Stimulated activated naive CD8-positive, alpha-beta T cell treated with anti-CD3 and anti-CD28 coated beads, Interleukin-15, Interleukin-2, amounts not matched to agents 100 ng/mL and 50 ng/mL, for 24 hours (primary cell): Measurements from ENCODE around the gene SUN1.

Experiments
- H3K27ac Mint-ChIP-seq: one replicate; pipeline ENCODE4 v1.8.0; 2021; ENCODE audit warnings: mild to moderate bottlenecking, mixed read lengths
- H3K27me3 Mint-ChIP-seq: one replicate; pipeline ENCODE4 v1.8.0; 2021; ENCODE audit warnings: mixed read lengths
- H3K36me3 Mint-ChIP-seq: one replicate; pipeline ENCODE4 v1.8.0; 2021; ENCODE audit warnings: low read depth, mixed read lengths
- H3K4me1 Mint-ChIP-seq: one replicate; pipeline ENCODE4 v1.8.0; 2021; ENCODE audit warnings: low read depth, mixed read lengths
- H3K4me3 Mint-ChIP-seq: one replicate; pipeline ENCODE4 v1.8.0; 2021; ENCODE audit warnings: mild to moderate bottlenecking, mixed read lengths
- H3K9me3 Mint-ChIP-seq: one replicate; pipeline ENCODE4 v1.8.0; 2021; ENCODE audit warnings: mixed read lengths

Gene SUN1

DNA sequence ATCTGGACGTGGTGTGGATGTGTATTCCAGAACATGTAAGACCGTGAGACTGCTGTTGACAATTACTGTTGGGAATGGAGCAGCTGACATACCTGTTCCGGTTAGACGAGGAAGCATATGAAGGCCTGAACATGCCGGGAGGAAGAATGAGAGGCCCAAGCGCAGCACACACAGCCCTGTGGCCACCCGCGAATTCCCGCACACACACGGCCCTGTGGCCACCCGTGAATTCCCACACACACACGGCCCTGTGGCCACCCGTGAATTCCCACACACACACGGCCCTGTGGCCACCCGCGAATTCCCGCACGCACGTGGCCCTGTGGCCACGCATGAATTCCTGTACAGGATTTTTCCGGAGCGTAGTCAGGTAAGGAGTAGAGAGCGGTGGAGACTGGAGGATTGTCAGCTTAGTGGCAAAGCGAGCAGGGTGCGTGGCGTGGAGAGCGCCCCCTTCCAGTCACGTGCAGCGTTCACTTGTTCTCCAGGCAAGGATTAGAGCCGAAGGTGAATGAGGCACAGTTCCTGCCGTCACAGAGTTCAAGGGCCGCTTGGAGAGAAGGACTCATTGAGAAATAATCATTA is 9.5 kb upstream of the SUN1 start:
- Mint-ChIP-seq H3K4me1 (peaks cover 52% of the 10 kb centered on the region), H3K4me3 (no peak overlapping the region), H3K27me3 (no peaks in the 10 kb centered on the region), H3K36me3 (peaks cover 60% of the 10 kb centered on the region), H3K9me3 (no peaks in the 10 kb centered on the region), H3K27ac (no peak overlapping the region)

DNA sequence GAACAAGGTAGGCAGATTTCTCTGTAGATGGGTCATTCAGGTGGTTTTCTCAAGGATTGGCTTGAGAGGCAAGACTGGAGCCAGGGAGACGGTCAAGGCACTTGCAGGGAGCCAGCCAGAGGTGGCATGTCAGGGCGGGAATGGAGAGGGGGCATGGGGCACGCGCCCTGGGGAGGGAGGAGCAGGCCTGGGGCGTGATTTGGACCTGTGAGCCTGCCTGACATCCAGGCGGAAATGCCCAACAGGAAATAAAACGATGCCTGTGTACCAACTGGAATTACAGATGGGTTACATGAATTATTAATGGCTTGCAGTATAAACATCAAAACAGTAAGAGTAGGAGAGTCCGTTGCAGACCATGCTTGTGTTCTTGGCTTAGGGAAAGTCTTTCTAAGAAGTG is 8.6 kb upstream of the SUN1 start:
- peaks cover 48% of the 10 kb centered on the region for H3K4me1 Mint-ChIP-seq
- H3K36me3 Mint-ChIP-seq: peaks cover 52% of the 10 kb centered on the region
- no peaks in the 10 kb centered on the region for H3K9me3 Mint-ChIP-seq
- H3K27me3 Mint-ChIP-seq: no peaks in the 10 kb centered on the region
- no peak overlapping the region for H3K4me3 Mint-ChIP-seq
- no peak overlapping the region for H3K27ac Mint-ChIP-seq

DNA sequence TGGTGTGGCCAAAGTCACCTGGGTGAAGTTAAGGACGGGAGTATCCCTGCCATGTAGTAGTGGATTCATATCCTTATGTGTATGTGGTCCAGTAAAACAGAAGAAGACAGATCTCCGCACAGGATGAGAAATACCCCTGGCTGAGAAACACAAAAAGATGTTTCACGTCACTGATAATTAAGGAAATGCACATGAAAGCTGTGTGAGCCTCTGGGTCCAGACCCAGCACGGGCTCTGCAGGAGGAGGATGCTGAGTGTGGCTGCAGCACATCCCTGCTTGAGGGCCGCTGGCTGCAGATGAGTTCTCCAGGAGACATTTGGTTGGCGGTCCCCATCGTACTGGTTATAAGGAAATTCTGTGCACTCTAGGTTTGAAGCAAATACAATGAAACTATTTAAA is 8.2 kb upstream of the SUN1 start:
- H3K4me3 Mint-ChIP-seq: no peak overlapping the region
- H3K27ac Mint-ChIP-seq: no peak overlapping the region
- H3K9me3 Mint-ChIP-seq: no peaks in the 10 kb centered on the region
- peaks cover 50% of the 10 kb centered on the region for H3K36me3 Mint-ChIP-seq
- peaks cover 49% of the 10 kb centered on the region for H3K4me1 Mint-ChIP-seq
- no peaks in the 10 kb centered on the region for H3K27me3 Mint-ChIP-seq

DNA sequence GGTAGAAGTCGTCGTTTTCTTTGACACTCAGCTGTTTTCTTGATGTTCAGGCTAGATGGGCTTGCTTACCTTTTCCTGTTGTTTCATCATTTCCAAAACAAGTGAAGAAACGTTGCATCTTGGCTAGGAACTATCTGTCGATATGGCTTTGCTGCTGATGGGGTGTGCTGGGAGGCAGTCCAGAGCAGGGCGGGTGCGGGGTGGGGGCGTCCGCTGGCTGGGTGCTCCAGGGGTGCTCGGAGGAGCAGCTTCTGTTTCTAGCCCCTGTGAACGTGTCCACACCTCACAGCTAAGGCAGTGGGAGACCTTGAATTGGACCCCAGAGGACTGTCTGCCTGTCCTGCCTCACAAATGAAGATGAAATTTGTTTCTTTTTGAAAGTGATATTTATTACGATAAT is 7.6 kb upstream of the SUN1 start:
- H3K27me3 Mint-ChIP-seq: no peaks in the 10 kb centered on the region
- no peak overlapping the region for H3K4me3 Mint-ChIP-seq
- H3K36me3 Mint-ChIP-seq: peaks cover 47% of the 10 kb centered on the region
- no peak overlapping the region for H3K27ac Mint-ChIP-seq
- H3K9me3 Mint-ChIP-seq: no peaks in the 10 kb centered on the region
- peaks cover 48% of the 10 kb centered on the region for H3K4me1 Mint-ChIP-seq

DNA sequence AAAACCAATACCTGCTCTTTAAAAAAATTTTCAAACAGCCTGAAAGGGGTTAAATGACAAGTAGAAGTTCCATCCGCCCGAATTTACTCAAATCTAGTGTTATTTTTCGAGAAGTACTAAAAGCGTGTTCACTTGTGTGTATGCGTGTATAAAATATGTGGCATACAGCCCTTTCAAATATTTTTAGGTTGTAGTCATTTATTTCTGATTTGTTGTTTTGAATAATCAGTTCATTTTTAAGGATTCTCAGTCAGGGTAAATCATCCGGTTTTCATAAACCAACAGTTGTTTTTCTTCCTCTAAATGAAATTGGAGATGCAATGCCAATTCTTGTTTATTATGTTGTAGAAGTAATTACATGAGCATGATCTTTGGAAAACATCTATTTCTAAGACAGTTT is 6.9 kb upstream of the SUN1 start:
- Mint-ChIP-seq H3K4me1 (peaks cover 48% of the 10 kb centered on the region), H3K4me3 (no peak overlapping the region), H3K27me3 (no peaks in the 10 kb centered on the region), H3K36me3 (peaks cover 43% of the 10 kb centered on the region), H3K9me3 (no peaks in the 10 kb centered on the region), H3K27ac (no peak overlapping the region)

DNA sequence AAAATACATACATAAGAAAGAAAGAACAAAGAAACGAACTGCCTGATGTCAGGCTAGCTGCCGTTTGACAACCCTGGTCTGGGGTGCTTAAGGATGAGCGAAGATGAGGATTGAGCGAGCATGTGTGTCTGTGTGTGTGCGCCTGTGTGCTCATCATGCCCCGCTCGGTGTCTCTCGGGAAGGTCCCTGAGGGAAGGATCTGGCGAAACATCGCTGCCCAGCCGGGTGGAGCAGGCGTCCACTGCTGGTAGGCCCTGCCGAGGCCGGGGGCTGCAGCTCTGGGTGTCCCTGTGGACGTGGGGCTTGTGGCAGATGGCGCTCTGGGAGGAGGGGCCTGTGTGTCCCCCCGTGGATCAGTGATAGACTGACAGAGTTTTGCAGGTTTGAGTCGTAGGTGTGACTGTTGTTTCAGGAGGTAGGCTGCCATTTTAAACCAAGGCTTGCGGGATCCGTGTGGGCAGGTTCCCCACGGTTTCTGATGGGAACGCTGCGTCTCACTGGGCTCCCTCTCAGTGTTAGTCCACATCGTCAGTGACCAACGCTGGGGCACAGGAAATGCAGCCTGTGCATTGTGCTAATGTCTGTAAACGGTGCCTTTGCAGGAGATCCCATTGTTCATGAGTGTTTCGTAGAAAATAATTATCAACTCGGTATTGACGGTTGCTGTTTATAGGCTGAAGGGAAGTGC is 5.9 kb upstream of the SUN1 start:
- peaks cover 48% of the 10 kb centered on the region for H3K4me1 Mint-ChIP-seq
- H3K9me3 Mint-ChIP-seq: no peaks in the 10 kb centered on the region
- H3K36me3 Mint-ChIP-seq: peaks cover 35% of the 10 kb centered on the region
- H3K4me3 Mint-ChIP-seq: no peak overlapping the region
- no peaks in the 10 kb centered on the region for H3K27me3 Mint-ChIP-seq
- H3K27ac Mint-ChIP-seq: no peak overlapping the region

DNA sequence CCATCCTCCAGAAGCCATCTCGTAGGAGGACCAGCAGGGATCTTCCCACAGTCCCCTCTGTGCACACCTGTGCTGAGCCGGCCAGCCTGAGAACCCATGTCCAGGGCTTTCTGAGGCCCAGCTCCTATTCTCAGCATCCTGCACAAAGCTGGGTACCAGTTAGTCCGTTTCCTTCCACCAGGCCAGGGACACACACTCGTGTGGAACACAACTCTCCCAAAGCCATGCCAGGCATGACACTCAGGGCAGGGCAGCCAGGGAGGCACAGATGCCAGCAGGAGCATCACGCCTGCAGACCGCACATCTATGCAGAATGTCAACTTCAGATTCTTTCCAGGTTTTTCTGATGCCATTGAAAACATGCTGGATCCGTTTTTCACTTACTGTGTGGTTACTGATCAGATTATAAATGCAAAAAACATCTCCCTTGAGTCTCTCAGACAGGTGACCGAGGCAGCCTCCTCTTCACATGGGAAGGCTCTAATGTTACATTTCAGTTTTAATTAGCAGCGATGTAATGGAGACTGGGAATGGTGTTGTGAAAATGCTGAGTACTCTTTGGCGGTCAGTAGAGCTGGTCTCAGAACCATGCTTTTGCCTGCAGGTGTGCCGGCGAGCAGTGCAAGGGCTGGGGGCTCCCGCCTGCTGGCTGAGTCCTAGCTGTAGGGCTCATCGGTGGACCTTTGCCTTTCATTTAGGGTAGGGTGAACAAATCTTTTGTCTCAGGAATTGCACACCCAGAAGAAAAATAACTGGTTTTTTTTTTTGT is 3.3 kb upstream of the SUN1 start:
- no peak overlapping the region for H3K4me3 Mint-ChIP-seq
- H3K4me1 Mint-ChIP-seq: peaks cover 58% of the 10 kb centered on the region
- no peak overlapping the region for H3K27ac Mint-ChIP-seq
- H3K9me3 Mint-ChIP-seq: no peaks in the 10 kb centered on the region
- H3K36me3 Mint-ChIP-seq: peaks cover 33% of the 10 kb centered on the region
- H3K27me3 Mint-ChIP-seq: no peaks in the 10 kb centered on the region

DNA sequence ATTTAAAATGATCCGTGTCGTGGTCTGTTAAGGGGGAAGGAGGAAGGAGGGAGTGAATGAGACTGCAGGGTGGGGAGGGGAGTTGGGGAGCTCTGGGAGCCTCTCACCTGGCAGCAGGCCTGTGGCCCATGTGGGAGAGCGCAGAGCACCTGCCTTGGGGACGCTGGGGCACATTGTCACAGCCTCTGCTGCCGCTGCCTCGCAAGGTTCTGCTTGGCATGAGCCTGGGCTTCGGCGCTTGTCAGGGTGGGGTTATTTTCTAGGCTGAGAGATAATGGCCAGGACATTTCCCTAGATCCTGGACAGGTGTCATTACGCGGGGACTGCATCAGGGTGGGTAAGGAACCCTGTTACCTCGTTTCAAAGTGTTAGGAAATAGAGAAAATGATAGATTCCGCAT is 2.2 kb upstream of the SUN1 start:
- Mint-ChIP-seq H3K9me3 (no peaks in the 10 kb centered on the region), H3K27me3 (no peaks in the 10 kb centered on the region), H3K27ac (peak overlapping the region; percentile 99), H3K4me1 (peaks cover 63% of the 10 kb centered on the region), H3K4me3 (peak overlapping the region; percentile 33), H3K36me3 (peaks cover 35% of the 10 kb centered on the region)

DNA sequence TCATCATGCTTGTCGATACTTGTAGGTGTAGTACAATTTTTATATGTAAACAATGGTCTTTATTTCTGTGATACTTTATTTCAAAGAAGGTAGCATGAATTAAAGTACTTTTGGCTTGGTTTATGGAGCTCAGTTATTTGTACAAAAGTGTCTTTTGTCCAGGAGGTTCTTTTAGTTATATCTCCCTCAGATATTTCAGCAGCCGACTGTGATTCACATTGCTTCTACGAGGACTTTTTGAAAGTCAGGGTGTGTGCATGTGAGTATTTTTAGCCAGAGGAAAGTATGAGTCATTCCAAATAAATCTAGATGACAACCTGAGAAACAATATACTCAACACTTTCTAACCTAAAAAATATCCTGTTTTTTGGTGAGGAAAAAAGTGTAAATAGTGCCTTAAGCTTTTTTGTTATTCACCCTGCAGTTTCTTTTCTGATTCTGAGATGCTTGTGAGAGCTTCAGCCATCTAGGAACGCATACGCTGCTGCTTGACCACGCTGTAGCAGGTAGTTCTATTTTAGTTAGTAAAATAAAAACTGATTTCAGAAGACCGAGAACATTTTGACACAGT is 595 bp upstream of the SUN1 start:
- H3K27me3 Mint-ChIP-seq: no peaks in the 10 kb centered on the region
- H3K9me3 Mint-ChIP-seq: no peaks in the 10 kb centered on the region
- H3K4me3 Mint-ChIP-seq: peak overlapping the region; percentile 78
- peaks cover 71% of the 10 kb centered on the region for H3K4me1 Mint-ChIP-seq
- H3K27ac Mint-ChIP-seq: peak overlapping the region; percentile 99
- peaks cover 30% of the 10 kb centered on the region for H3K36me3 Mint-ChIP-seq

DNA sequence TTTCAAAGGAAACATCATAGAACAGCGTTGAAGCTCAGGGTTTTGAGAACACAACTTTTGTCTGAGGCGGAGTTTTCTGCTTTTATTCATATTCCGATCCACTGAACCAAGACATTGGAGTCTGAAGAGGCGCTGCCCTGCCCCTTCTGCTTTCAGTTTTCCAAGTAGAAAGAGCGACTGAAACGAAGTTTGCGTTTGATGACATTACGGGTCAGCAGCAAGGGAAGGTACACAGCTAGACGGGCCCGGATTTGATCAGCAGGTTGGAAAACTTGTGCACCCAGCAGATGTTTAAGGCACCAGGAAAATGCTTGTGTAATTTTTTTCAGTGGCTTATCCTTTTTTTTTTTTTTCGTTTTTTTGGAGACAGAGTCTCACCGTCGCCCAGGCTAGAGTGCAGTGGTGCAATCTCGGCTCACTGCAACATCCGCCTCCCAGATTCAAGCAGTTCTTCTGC is 720 bp downstream of the SUN1 start:
- Mint-ChIP-seq H3K4me3 (peak overlapping the region; percentile 78), H3K36me3 (peaks cover 34% of the 10 kb centered on the region), H3K4me1 (peaks cover 72% of the 10 kb centered on the region), H3K27ac (peak overlapping the region; percentile 99), H3K9me3 (no peaks in the 10 kb centered on the region), H3K27me3 (no peaks in the 10 kb centered on the region)

DNA sequence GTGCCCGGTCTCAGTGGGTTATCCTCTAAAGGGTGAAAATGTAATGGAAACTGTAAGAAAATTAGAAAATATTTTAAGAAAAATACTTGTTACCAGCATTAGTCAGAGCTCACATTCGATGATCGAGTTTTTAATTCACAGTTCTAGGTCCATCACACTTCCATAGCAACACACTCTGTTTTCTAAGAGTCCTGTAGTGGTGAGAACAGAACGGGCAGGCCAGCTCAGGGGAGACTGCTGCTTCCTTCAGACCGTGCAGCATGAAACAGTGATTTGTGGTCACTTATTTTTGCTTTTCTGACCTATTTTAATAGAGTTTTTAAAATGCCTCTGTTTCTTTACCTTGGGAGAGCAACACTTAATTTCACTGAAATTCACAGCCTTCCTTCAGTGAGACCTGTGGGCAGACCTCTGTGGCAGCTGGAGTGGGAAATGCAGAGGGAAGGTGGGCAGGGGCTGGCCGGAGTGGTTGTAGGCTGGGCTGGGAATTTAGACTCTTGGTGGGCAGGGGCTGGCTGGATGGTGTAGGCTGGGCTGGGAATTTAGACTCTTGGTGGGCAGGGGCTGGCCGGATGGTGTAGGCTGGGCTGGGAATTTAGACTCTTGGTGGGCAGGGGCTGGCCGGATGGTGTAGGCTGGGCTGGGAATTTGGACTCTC is 1.5 kb downstream of the SUN1 start:
- no peak overlapping the region for H3K27ac Mint-ChIP-seq
- no peaks in the 10 kb centered on the region for H3K9me3 Mint-ChIP-seq
- no peaks in the 10 kb centered on the region for H3K27me3 Mint-ChIP-seq
- H3K36me3 Mint-ChIP-seq: peaks cover 41% of the 10 kb centered on the region
- no peak overlapping the region for H3K4me3 Mint-ChIP-seq
- H3K4me1 Mint-ChIP-seq: peaks cover 67% of the 10 kb centered on the region

DNA sequence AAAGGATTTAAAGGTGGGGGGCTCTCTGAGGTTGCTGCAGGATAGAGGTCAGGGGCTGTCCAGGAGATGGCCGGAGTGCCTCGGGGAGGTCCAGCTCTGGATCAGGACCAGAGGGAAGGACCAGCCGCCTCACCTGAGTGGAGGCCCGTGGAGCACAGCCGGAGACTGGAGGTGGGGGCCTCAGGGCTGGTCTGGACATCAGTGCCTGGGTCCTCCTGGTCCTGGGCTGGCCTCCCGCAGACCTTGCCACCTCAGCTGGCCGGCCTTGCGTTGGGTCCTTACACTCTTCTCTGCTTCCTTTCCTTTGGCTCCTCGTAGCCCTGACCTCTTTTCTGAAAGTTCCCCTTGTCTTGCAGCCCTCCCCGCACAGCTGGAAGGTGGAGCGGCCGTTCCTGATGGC is 2.0 kb downstream of the SUN1 start:
- Mint-ChIP-seq H3K27ac (no peak overlapping the region), H3K36me3 (peaks cover 47% of the 10 kb centered on the region), H3K4me1 (peaks cover 62% of the 10 kb centered on the region), H3K4me3 (no peak overlapping the region), H3K27me3 (no peaks in the 10 kb centered on the region), H3K9me3 (no peaks in the 10 kb centered on the region)

DNA sequence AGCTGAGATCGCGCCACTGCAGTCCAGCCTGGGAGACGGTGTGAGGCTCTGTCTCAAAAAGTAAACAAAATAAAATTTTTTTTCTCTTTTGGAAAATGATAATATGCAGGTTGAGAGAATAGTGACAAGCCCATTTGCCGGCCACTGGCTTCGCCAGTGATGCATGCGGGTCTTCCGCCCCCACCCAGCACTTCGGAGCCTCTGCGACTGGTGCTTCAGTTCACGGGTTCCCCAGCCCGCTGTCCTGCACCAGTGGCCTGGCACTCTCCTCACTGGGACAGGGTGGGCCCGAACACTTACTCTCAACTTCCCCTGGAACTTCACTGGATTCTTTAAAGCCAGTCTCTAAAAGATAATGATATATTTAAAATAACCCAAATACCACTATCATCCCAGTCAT is 2.7 kb downstream of the SUN1 start:
- peaks cover 56% of the 10 kb centered on the region for H3K4me1 Mint-ChIP-seq
- H3K4me3 Mint-ChIP-seq: no peak overlapping the region
- peaks cover 51% of the 10 kb centered on the region for H3K36me3 Mint-ChIP-seq
- no peak overlapping the region for H3K27ac Mint-ChIP-seq
- H3K27me3 Mint-ChIP-seq: no peaks in the 10 kb centered on the region
- no peaks in the 10 kb centered on the region for H3K9me3 Mint-ChIP-seq

DNA sequence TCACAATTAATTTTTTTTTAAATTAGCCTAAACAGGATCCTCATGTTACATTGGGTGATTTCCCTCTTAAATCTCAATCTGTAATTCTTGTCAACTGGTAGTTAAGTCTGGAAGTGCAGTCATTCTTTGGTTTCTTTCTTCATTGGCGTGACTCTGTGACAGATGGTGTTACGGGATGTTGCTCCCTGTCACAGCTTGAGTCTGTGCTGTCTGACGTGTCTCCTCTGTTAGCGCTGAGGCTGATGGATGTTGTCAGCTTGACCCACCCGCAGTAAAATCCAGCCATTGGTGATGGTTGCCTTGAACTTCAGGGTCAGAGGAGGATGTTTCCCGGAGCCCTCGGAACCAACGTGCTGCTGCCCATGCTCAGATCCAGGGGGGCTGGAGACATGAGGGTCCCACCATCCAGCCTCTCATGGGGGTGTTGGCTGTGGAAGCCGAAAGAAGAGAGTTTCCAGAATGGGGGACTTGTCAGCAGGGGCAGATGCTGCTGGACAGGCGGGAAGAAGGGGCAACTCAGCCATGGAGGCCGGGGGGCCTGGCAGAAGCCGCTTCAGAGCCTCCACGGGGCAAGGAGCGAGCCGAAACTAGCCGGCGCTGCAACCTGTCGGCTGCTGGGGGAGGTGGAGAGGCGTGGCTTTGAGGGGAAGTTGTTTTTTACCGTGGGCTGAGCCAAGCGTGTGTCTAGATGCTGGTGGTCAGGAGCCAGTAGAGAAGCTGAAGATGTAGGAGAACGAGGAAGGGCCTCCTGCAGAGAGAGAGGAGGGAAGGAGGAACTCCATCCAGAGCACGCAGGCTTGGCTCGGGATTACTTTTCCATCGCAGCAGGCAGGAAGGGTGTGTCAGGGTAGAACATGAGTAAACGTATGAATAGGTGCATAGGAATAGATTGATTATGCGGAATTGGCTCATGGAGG is 3.5 kb downstream of the SUN1 start:
- Mint-ChIP-seq H3K4me3 (no peak overlapping the region), H3K27ac (no peak overlapping the region)

More for the DNA sequence above, 3.5 kb downstream of the SUN1 start:
- H3K36me3 Mint-ChIP-seq: peaks cover 56% of the 10 kb centered on the region
- peaks cover 48% of the 10 kb centered on the region for H3K4me1 Mint-ChIP-seq
- no peaks in the 10 kb centered on the region for H3K9me3 Mint-ChIP-seq
- no peaks in the 10 kb centered on the region for H3K27me3 Mint-ChIP-seq
